ENCODE data around the gene GRM8. TPM values are rescaled to one million over a fixed set of nuclear protein-coding genes. Genes with fewer than 3 reads are reported as not detected.

Gene GRM8
- total RNA-seq, 1 donor from 2014 or later = 7.8 TPM

- peak overlapping the region; percentile 83 for H3K4me3 Mint-ChIP-seq (ENCODE audit: unreplicated experiment)
- H3K4me1 Mint-ChIP-seq (ENCODE audit: low read depth, unreplicated experiment) = peaks cover 5% of the 10 kb centered on the region
- H3K27ac Mint-ChIP-seq (ENCODE audit: unreplicated experiment) = no peak overlapping the region
- peaks cover under 1% of the 10 kb centered on the region for H3K36me3 Mint-ChIP-seq (ENCODE audit: unreplicated experiment)
- peak; percentile 37 for TF ChIP-seq CTCF (IDR thresholded peaks at IDR 0.05; ENCODE audit: partially characterized antibody, unreplicated experiment)
- DNase-seq = no peak
- H3K27me3 Mint-ChIP-seq (ENCODE audit: unreplicated experiment) = peaks cover 12% of the 10 kb centered on the region
- H3K9me3 Mint-ChIP-seq (ENCODE audit: unreplicated experiment) = peaks cover under 1% of the 10 kb centered on the region
These were observed 1.5 kb upstream of the GRM8 start for GRCh38 chr7:127254163-127254684.

DNA sequence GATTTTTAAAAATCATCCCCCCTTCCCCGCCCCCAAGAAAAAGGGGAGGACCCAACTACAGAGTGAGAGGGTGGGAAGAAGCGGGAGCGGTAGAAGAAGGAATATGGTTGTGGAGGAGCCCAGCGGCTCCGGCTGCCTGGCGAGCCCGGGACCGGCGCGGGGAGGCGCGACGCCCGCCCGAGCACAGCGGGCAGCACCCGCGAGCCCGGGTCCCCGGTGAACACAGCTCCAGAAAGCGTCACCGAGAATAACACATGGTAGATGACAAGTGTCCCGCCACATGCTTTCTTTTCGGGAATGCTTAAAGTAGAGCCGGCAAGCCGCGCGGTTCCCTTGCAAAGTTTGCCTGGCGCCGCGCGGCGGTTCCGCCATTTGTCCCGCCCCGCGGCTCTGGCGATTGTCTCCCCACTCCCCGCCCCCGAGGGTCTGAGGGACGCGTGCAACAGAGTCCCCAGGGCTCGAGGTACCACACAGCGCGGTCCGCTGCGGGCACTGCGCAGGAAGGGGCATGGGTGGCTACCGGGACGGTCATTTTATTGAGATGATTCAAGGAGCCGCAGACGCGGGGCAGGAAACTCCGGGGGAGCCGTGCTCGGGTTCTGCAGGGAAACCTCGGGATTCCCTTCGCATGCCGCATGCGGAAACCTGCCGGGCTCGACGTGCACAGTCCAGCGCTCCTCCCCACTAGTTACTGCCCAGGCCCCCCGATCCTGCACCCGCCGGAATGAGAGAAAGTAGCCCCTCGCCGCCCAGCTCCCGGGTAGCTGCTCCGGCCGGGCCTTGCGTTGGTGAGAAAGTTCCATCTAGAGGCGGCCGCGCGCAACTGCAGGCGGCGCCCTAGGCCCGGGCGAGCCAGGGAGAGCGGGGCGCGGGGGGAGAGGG is 781 bp upstream of the GRM8 start:
- Mint-ChIP-seq H3K36me3 (ENCODE audit: unreplicated experiment) (peaks cover 4% of the 10 kb centered on the region), H3K4me1 (ENCODE audit: low read depth, unreplicated experiment) (peaks cover 9% of the 10 kb centered on the region), H3K27ac (ENCODE audit: unreplicated experiment) (no peak overlapping the region), H3K9me3 (ENCODE audit: unreplicated experiment) (peaks cover 2% of the 10 kb centered on the region), H3K4me3 (ENCODE audit: unreplicated experiment) (peak overlapping the region; percentile 84), H3K27me3 (ENCODE audit: unreplicated experiment) (peaks cover 14% of the 10 kb centered on the region)
- DNase-seq = peak; percentile 87
- peak; percentile 93 for TF ChIP-seq CTCF (IDR thresholded peaks at IDR 0.05; ENCODE audit: partially characterized antibody, unreplicated experiment)

DNA sequence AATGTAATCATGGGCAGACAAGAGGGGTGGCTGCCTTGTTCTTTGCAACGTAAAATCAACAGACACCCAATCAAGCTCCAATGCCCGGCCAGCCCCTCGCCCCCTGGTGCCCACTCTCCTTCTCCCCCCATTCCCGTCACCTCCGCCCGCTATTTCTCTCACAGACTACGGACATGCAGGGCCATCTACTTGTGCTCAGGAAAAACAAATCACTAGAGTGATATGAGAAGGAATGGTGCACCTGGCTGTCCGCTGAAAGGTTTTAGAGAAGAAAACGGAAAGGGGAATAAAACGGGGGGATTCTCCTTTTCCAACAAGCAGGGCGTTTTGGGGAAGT is 396 bp downstream of the GRM8 start:
- Mint-ChIP-seq H3K27ac (ENCODE audit: unreplicated experiment) (no peak overlapping the region), H3K4me1 (ENCODE audit: low read depth, unreplicated experiment) (peaks cover 9% of the 10 kb centered on the region), H3K36me3 (ENCODE audit: unreplicated experiment) (peaks cover 4% of the 10 kb centered on the region), H3K27me3 (ENCODE audit: unreplicated experiment) (peaks cover 14% of the 10 kb centered on the region), H3K4me3 (ENCODE audit: unreplicated experiment) (peak overlapping the region; percentile 94), H3K9me3 (ENCODE audit: unreplicated experiment) (peaks cover 2% of the 10 kb centered on the region)
- DNase-seq = no peak
- TF ChIP-seq CTCF (IDR thresholded peaks at IDR 0.05; ENCODE audit: partially characterized antibody, unreplicated experiment) = no peak

DNA sequence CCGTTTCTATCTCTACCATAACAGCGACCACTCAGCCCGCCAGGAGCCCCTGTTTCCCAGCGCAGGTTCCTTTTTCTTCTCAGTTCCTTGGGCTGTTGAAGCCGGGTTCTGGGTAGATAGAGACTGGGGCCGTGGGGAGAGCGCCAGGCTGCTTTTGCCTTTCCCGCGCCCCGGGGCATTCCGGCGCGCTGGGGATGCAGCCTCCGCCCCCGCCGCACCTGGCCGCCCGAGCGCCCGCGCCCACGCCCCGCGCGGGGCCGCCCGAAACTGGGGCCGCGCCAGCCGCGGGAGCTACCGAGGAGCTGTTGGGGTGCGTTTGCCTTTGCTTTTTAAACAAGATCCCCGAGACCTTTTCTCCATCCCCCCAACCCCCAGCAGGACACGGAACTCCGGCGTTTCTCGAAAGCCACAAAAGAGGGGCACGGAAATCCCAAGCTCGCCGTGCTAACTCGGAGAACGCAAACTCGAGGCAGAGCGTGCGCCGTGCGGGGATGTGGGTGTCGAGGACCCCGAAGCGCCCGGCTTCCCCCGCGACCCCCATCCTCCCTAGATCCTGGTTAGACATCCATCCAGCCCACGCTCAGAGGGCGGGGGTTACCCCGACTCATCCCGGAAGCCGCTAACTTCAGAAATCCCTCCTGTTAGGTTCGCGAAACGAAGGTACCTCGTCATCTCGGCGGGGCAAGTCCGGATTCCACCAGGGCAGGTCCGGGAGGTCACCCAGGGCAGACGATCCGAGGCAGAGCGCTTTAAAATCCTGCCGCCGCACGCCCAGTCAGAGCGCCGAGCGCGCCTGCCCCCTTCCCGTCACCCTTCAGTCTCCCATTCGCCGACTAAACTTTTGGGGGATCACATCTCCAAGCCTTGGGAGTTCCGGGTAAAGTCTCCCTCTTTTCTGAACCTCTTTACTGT is 1.0 kb downstream of the GRM8 start:
- H3K4me3 Mint-ChIP-seq (ENCODE audit: unreplicated experiment) = peak overlapping the region; percentile 94
- peak; percentile 43 for DNase-seq
- no peak for TF ChIP-seq CTCF (IDR thresholded peaks at IDR 0.05; ENCODE audit: partially characterized antibody, unreplicated experiment)
- H3K27ac Mint-ChIP-seq (ENCODE audit: unreplicated experiment) = no peak overlapping the region
- H3K4me1 Mint-ChIP-seq (ENCODE audit: low read depth, unreplicated experiment) = peaks cover 9% of the 10 kb centered on the region
- peaks cover 2% of the 10 kb centered on the region for H3K9me3 Mint-ChIP-seq (ENCODE audit: unreplicated experiment)
- H3K36me3 Mint-ChIP-seq (ENCODE audit: unreplicated experiment) = peaks cover 4% of the 10 kb centered on the region
- H3K27me3 Mint-ChIP-seq (ENCODE audit: unreplicated experiment) = peaks cover 14% of the 10 kb centered on the region
